DMS79 treated with DMSO at 0.1 percent for 48 hours (cell line): Measurements from ENCODE around the gene BMP3.

ENCODE experiments used
- DNase-seq: peaks from one replicate; lab custom pipeline; 2025; lab: John Stamatoyannopoulos, UW

The BMP3 gene

DNA sequence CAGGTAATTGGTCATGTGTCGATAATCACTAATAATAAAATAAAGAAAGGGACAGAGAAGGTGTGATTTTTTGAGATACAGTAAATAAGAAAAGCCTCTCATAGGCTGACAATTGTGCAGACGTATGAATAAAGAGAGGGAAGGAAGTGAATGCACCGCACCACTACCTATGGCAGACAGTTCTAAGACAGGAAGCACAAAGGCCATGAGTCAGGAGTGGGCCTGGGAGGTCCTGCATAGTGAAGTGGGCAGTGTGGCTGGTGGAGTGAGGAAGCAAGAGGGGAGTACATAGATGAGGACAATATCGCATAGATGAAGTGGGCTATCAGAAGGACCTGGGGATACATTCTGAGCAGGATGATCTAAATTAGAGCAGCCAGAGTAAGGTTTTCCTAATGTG, 75.6 kb downstream of the BMP3 start:
- no peak for DNase-seq
